ENCODE data around the gene CLEC16A. TPM values are rescaled to one million over a fixed set of nuclear protein-coding genes. Genes with fewer than 3 reads are reported as not detected.

The CLEC16A gene
- total RNA-seq, 4 donors from 2014 or later: 20.2 to 28.8 (median 22.8) TPM

DNA sequence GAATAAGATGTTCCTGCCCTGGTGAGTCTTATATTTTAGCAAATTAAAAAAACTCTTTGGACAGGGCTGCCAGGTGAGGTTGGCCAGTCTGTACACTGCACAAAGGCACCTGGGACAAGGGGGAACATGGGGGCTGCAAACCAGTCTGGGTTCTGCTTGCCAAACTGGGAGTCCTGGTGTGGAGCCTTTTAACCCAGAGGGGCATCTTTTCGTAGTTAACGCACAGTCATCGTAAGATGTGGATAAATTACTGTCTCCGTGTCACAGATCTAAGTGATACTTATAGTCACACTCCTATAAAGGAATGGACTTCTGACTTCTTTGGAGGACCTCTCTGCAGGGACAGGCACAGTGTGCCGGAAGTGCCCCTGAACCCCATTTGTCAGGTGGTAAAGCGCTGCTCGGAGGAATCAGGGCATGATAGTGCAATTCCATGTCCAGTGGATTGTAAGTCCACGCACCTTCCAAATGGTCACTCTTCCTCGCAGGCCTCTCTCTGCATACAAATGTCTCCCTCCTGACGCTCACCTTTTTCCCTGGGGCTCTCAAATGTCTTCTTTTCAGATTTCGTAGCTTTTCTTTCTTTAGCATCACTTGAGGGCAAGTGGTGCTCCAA lies 16.8 kb upstream of the CLEC16A start:
- TF ChIP-seq, protein P1, sequence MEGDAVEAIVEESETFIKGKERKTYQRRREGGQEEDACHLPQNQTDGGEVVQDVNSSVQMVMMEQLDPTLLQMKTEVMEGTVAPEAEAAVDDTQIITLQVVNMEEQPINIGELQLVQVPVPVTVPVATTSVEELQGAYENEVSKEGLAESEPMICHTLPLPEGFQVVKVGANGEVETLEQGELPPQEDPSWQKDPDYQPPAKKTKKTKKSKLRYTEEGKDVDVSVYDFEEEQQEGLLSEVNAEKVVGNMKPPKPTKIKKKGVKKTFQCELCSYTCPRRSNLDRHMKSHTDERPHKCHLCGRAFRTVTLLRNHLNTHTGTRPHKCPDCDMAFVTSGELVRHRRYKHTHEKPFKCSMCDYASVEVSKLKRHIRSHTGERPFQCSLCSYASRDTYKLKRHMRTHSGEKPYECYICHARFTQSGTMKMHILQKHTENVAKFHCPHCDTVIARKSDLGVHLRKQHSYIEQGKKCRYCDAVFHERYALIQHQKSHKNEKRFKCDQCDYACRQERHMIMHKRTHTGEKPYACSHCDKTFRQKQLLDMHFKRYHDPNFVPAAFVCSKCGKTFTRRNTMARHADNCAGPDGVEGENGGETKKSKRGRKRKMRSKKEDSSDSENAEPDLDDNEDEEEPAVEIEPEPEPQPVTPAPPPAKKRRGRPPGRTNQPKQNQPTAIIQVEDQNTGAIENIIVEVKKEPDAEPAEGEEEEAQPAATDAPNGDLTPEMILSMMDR (IDR thresholded peaks at IDR 0.05; ENCODE audit: low read depth): no peak

DNA sequence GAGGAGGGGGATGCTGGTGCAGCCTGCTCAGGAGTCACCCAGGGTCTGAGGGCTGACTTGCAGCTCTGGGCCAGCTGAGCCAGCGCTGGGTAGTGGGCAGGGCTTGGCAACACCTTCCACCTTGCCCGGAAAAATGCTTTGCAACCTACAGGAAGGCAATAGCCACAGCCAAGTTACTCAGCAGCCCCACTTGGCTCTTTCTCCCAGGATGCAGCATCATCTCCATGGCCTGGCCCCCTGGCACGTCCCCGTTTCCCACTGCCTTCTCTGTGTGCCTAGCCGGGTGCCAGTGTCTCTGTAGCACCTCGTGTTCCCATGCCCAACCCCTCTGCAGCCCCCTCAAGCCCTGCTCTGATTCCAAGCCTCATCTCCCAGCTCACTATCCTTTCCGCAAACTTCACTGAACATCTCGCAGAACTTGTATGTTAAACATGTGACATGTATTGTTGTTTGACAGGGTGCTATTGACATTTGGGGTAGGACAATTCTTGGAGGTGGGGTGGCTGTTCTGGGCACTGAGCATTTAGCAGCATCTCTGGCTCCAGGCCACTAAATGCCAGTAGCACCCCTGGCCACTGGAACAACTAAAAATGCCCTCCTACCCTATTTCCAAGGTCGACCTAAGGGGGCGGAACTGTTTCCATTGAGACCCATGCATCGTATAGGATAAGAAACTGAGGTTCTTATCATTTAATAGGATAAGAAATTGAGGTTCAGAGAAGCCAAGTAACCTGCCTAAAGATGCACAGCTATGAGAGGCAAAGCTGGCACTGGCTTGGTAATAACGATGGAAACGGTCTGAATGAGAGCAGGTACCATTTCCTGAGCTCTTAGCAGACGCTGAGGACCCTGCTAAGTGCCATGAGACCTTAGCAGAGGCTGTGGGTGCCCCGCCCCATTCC lies 14.3 kb upstream of the CLEC16A start:
- TF ChIP-seq, protein P1 (IDR thresholded peaks at IDR 0.05; ENCODE audit: low read depth): no peak

DNA sequence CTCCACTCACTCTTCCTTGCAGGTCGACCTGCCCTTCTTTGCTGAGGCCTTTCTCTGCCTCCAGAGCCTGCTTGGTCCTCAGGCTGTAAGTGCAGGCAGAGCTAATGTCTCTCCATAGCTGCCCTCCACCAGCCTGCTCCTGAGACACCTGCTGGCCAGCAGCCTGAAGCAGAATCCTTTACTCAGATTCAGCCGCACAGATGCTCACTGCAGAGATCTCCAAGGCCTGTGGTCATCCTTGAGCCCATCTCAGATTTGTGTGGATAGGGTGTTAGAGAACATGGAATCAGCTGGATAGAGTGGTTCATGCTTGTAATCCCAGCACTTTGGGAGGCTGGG lies 13.6 kb upstream of the CLEC16A start:
- TF ChIP-seq, protein P1 (IDR thresholded peaks at IDR 0.05; ENCODE audit: low read depth): no peak

DNA sequence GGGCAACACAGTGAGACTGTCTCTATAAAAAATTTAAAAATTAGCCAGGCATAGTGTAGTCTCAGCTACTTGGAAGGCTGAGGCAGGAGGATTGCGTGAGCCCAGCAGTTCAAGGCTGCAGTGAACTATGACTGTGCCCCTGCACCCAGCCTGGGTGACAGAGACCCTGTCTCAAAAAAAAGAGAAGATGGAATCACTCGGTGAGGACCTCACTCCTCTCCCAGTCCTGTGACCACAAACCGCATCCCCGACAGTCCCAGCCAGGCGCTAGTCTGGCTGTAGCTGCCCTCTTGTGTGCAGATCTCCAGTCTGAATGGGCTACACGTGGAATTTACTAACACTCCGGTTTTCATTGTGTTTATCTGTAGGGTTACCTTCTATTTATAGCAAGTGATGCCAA lies 13.2 kb upstream of the CLEC16A start:
- TF ChIP-seq, protein P1 (IDR thresholded peaks at IDR 0.05; ENCODE audit: low read depth): no peak

DNA sequence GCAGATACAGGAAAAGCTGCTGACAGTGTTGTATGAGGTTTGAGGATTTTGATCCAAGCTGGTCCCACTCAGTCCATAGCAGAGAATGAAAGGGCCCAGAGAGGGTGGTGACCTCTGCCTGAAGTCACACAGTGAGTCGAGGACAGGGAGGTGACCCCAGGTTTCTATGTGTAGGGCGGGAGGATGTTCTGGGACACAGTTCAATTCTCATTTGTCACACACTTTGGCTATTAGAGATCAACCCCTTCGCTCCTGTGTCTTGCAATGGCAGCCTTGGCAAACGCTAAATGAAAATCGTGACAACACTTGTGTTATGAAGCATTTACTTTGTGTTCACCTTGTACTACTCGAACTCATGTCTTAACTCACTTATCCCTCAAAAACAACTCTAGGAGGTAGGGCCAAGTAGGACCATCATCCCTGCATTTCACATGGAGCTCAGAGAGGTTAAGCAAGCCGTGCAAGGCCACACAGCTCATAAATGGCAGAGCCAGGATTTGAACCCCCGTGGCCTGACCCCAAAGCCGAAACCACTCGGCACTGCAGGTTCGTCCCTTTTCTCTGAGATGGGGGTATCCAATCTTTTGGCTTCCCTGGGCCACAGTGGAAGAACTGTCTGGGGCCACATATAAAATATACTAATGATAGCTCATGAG lies 12.3 kb upstream of the CLEC16A start:
- TF ChIP-seq, protein P1 (IDR thresholded peaks at IDR 0.05; ENCODE audit: low read depth): no peak

DNA sequence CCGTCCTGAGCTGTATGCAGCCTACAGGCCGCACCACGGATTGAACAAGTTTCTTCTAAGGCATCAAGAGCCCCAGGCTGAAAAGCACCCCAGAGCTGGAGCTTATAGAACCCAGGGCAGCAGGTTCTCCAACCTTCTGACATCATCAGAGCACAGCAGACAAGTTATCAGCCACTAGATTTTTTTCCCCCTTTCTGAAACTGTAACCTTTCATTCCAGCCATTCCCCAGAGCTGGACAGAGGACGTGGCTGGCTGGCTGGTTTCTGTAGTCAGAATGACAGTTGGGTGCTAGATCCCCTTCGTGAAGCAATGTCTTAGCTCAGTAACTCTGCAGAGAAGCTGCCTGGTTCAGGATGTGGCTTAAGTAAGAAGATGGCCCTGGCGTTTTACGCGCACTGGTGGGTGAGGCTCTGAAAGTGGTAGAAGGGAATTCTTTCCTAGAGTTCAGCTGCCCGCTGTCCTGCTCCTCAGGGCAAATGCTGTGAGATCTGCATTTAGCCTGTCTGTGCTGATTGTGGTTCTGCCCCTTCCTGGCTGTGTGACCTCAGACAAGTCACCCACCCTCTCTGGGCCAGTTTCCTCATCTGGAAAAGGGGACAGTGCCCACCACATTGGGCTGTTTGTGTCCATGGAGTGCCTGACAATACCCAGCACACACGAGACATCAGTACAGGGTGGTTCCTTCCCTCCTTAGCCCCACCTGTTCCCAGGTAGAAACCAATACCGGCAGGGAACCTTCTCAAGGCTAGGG lies 11.2 kb upstream of the CLEC16A start:
- TF ChIP-seq, protein P1 (IDR thresholded peaks at IDR 0.05; ENCODE audit: low read depth): no peak
